GM12878 (cell line): ENCODE results near the gene APLP2. TPM values are rescaled to one million over a fixed set of nuclear protein-coding genes. Genes with fewer than 3 reads are reported as not detected.

Experiments used
- ATAC-seq: fragments of 200-7000 bp; cut with Tn5 transposase; 3 replicates; pipeline ENCODE4 v1.9.1; 2020; ENCODE audit warnings: mild to moderate bottlenecking, moderate library complexity
- BruUV-seq: library from RNA; stranded (reverse); fragments of 400-500 nt; replicated peaks from 2 replicates; lab custom pipeline; 2021; lab: Mats Ljungman, UMichigan
- CTCF ChIA-PET: fragments of 300-600 bp; sonication (Branson Sonifier 250); formaldehyde crosslinking; extraction: SDS; loops from one replicate; lab custom pipeline; 2021; ENCODE audit warnings: inconsistent platforms; lab: Yijun Ruan, JAX
- POLR2A ChIA-PET: fragments of 350-600 bp; formaldehyde crosslinking; extraction: SDS; loops from one replicate; lab custom pipeline; 2021; ENCODE audit warnings: inconsistent platforms; lab: Charles Lee
- RAD21 ChIA-PET: fragments of 300-600 bp; sonication (Branson Sonifier 250); formaldehyde crosslinking; loops from one replicate; lab custom pipeline; 2023; ENCODE audit warnings: antibody characterized with exemption; ENCODE audit not compliant: unreplicated experiment; lab: Charles Lee
- SMC1A ChIA-PET: fragments of 300-600 bp; sonication (Branson Sonifier 250); formaldehyde crosslinking; loops from one replicate; lab custom pipeline; 2023; ENCODE audit not compliant: unreplicated experiment, uncharacterized antibody; lab: Charles Lee
- DNase-seq: peaks from one replicate; pipeline ENCODE4 v3.0.0-alpha.2; 2011; ENCODE audit warnings: low read depth, low spot score
- FAIRE-seq: peaks from 3 replicates; lab custom pipeline; 2011; peaks lifted over from hg19 to GRCh38; lab: Jason Lieb, UNC
- H2AFZ ChIP-seq: 2 replicates; pipeline ENCODE4 v1.6.0; 2011; ENCODE audit warnings: low read depth, low read length, control low read depth; ENCODE audit not compliant: control insufficient read depth
- H3K27ac ChIP-seq: 2 replicates; pipeline ENCODE4 v1.5.1; 2011; ENCODE audit warnings: control low read depth; ENCODE audit not compliant: control insufficient read depth, insufficient read depth
- H3K27me3 ChIP-seq, 2 experiments: replicated peaks in 1 of 2; 2 replicates each; pipeline versions ENCODE4 v1.6.0 to v1.6.1; 2011; ENCODE audit warnings: low read length in 1 of 2; ENCODE audit not compliant: control insufficient read depth in 2 of 2, insufficient read depth in 2 of 2
- H3K36me3 ChIP-seq, 2 experiments: 2 replicates each; pipeline ENCODE4 v1.5.1; 2011; ENCODE audit warnings: low read length in 1 of 2; ENCODE audit not compliant: control insufficient read depth in 2 of 2, insufficient read depth in 2 of 2
- H3K4me1 ChIP-seq: 2 replicates; pipeline ENCODE4 v1.6.1; 2011; ENCODE audit warnings: mild to moderate bottlenecking, low read length, moderate library complexity, mixed read lengths; ENCODE audit not compliant: control insufficient read depth, insufficient read depth
- H3K4me2 ChIP-seq: 2 replicates; pipeline ENCODE4 v1.6.0; 2011; ENCODE audit warnings: control low read depth; ENCODE audit not compliant: control insufficient read depth, insufficient read depth
- H3K4me3 ChIP-seq: fragments of 200-600 bp; sonication (generic); 2 replicates; pipeline ENCODE4 v1.5.1; 2016
- H3K79me2 ChIP-seq: 2 replicates; pipeline ENCODE4 v1.6.0; 2011; ENCODE audit warnings: low read length; ENCODE audit not compliant: control insufficient read depth, insufficient read depth
- H3K9ac ChIP-seq: 2 replicates; pipeline ENCODE4 v1.8.0; 2011; ENCODE audit warnings: low read length, control low read depth, mixed read lengths; ENCODE audit not compliant: control insufficient read depth, insufficient read depth
- H3K9me3 ChIP-seq: replicated peaks from 3 replicates; pipeline ENCODE4 v1.5.1; 2011; ENCODE audit warnings: mild to moderate bottlenecking, low read length; ENCODE audit not compliant: control insufficient read depth, insufficient read depth
- H4K20me1 ChIP-seq: 2 replicates; pipeline ENCODE4 v1.6.0; 2011; ENCODE audit not compliant: control insufficient read depth, insufficient read depth
- CBFB ChIP-seq: IDR thresholded peaks from 2 replicates; pipeline ENCODE4 v1.6.1; 2016; ENCODE audit warnings: antibody characterized with exemption, low read depth
- CBX5 ChIP-seq: sonication (generic); IDR thresholded peaks from 2 replicates; pipeline ENCODE4 v1.6.1; 2016; ENCODE audit warnings: low read depth, moderate library complexity, mild to moderate bottlenecking, inconsistent platforms
- E4F1 ChIP-seq: fragments of 450-650 bp; IDR thresholded peaks from 2 replicates; pipeline ENCODE4 v1.6.1; 2018; ENCODE audit warnings: borderline replicate concordance, mild to moderate bottlenecking; ENCODE audit not compliant: partially characterized antibody
- FOS ChIP-seq: IDR thresholded peaks from 3 replicates; pipeline ENCODE4 v1.6.1; 2011; ENCODE audit warnings: borderline replicate concordance; ENCODE audit not compliant: insufficient read length; ENCODE audit errors: extremely low read depth
- MEF2A ChIP-seq: IDR thresholded peaks from 2 replicates; pipeline ENCODE4 v1.6.1; 2011; ENCODE audit warnings: low read depth, mild to moderate bottlenecking, low read length, moderate library complexity; ENCODE audit not compliant: insufficient read depth
- MYB ChIP-seq: fragments of 150-350 bp; IDR thresholded peaks from 2 replicates; pipeline ENCODE4 v1.6.1; 2014; ENCODE audit warnings: mild to moderate bottlenecking, low read depth, low read length, borderline replicate concordance
- RELA ChIP-seq: fragments of 450-650 bp; IDR thresholded peaks from 2 replicates; pipeline ENCODE4 v1.8.0; 2014; ENCODE audit warnings: borderline replicate concordance; ENCODE audit not compliant: partially characterized antibody
- SMC3 ChIP-seq: IDR thresholded peaks from 2 replicates; pipeline ENCODE4 v1.6.1; 2011; ENCODE audit warnings: low read length, improper control_type of control experiment, borderline replicate concordance
- TCF7 ChIP-seq: IDR thresholded peaks from 2 replicates; pipeline ENCODE4 v1.6.1; 2014; ENCODE audit warnings: antibody characterized with exemption, borderline replicate concordance
- WGBS: methylation state at CpG from one replicate; pipeline ENCODE4 v1.1.6; 2016; ENCODE audit warnings: low lambda C conversion rate; ENCODE audit not compliant: insufficient replicate concordance, insufficient coverage; ENCODE audit errors: missing lambda C conversion rate; 5-methylcytosine and 5-hydroxymethylcytosine counted together
- in situ Hi-C: fragments of 300-500 bp; cut with MboI; formaldehyde crosslinking; loops from 9 replicates; pipeline ENCODE4 v1.14.3; 2018; ENCODE audit warnings: mixed read lengths
- intact Hi-C: fragments of 100-400 bp; cut with micrococcal nuclease; formaldehyde crosslinking; loops from one replicate; pipeline ENCODE4 v1.14.2; 2022; ENCODE audit not compliant: unreplicated experiment
- polyA plus RNA-seq, 11 experiments: library from polyadenylated mRNA; depleted of rRNA in 4 of 11; unstranded in 6 of 11; stranded (reverse) in 5 of 11; fragments of >200 nt; fragmentation: Nextera tagmentation in 4 of 11; fragmentation: Illumina TruSeq in 1 of 11; extraction: Ambion mirVana in 4 of 11; extraction: Trizol in 1 of 11; gene quantifications; 1 replicate in 1 of 11; 2 replicates in 10 of 11; pipeline versions ENCODE4 v1.2.1 to v1.2.3, GENCODE V29; 2011 to 2016; ENCODE audit warnings: inconsistent platforms in 2 of 11, missing spikeins in 2 of 11, low read depth in 1 of 11
- total RNA-seq, 4 experiments: library from RNA; depleted of rRNA in 3 of 4; stranded (reverse); fragments of >200 nt in 3 of 4; fragmentation: Illumina TruSeq in 1 of 4; extraction: Trizol in 1 of 4; gene quantifications; 2 replicates each; pipeline versions ENCODE4 v1.2.1 to v1.2.3, GENCODE V29; 2013 to 2021

APLP2 gene
- total and polyA plus RNA-seq, 10 of the 15 experiments (the other 5 are each of a cell fraction or from before 2014, with no cell fraction given): 2.3 to 38.8 (median 21.3) TPM

- intact Hi-C loops (no loop called here), in situ Hi-C loops (no loop called here)
- ATAC-seq (no peak), FAIRE-seq (no peak), DNase-seq (no peak)
- Histone ChIP-seq H3K27me3 (no peaks in the 10 kb centered on the region), H3K4me2 (no peak overlapping the region), H3K27ac (no peak overlapping the region), H3K9me3 (no peaks in the 10 kb centered on the region), H3K36me3 (no peaks in the 10 kb centered on the region), H2AFZ (no peak overlapping the region), H3K9ac (no peak overlapping the region), H3K4me3 (no peak overlapping the region), H3K79me2 (no peaks in the 10 kb centered on the region), H4K20me1 (no peaks in the 10 kb centered on the region), H3K4me1 (no peaks in the 10 kb centered on the region)
- SMC1A ChIA-PET: no interaction called here
- WGBS: 50% methylated on average over 2 of the region's 2 CpGs
- POLR2A ChIA-PET: no interaction called here
- CTCF ChIA-PET: interaction anchor here (1.7 kb wide), 1 partner anchor 32 kb away, joined by 3 read pairs; no protein-coding TSS in a partner anchor
- no TSS peak for BruUV-seq
- TF ChIP-seq RELA: no peak
- TF ChIP-seq CBFB: no peak
- no peak for TF ChIP-seq CBX5
- no peak for TF ChIP-seq MYB
- RAD21 ChIA-PET: no interaction called here
Observed at GRCh38 chr11:130099356-130099755, 29.7 kb downstream of the APLP2 start.

- no peaks in the 10 kb centered on the region for H4K20me1 ChIP-seq
- WGBS: 56% methylated on average over 5 of the region's 5 CpGs
- POLR2A ChIA-PET: interaction anchor here (0.7 kb wide), 1 partner anchor 15 kb away, joined by 3 read pairs; no protein-coding TSS in a partner anchor
Observed at GRCh38 chr11:130100381-130101095, 30.8 kb downstream of the APLP2 start.

More at GRCh38 chr11:130100381-130101095, 30.8 kb downstream of the APLP2 start:
- H3K36me3 ChIP-seq: no peaks in the 10 kb centered on the region
- H3K79me2 ChIP-seq: no peaks in the 10 kb centered on the region
- no peak for ATAC-seq
- H2AFZ ChIP-seq: no peak overlapping the region
- intact Hi-C loops: no loop called here
- SMC1A ChIA-PET: no interaction called here
- TF ChIP-seq MEF2A: no peak
- no peak for TF ChIP-seq TCF7
- no peak for TF ChIP-seq SMC3
- TF ChIP-seq FOS: no peak
- TF ChIP-seq E4F1: no peak
- TF ChIP-seq, all 136 proteins: peak for 0
- Histone ChIP-seq H3K4me1 (no peaks in the 10 kb centered on the region), H3K27me3 (no peaks in the 10 kb centered on the region), H3K9me3 (no peaks in the 10 kb centered on the region), H3K27ac (no peak overlapping the region), H3K4me2 (no peak overlapping the region), H3K4me3 (no peak overlapping the region), H3K9ac (no peak overlapping the region)
- no peak for FAIRE-seq
- ChIA-PET RAD21 (no interaction called here), CTCF (interaction anchor here (1.7 kb wide), 1 partner anchor 31 kb away, joined by 3 read pairs; no protein-coding TSS in a partner anchor)
- DNase-seq: no peak
- in situ Hi-C loops: no loop called here
- no TSS peak for BruUV-seq
